ENCODE data around the gene TXNDC8. TPM values are rescaled to one million over a fixed set of nuclear protein-coding genes. Genes with fewer than 3 reads are reported as not detected.

Gene TXNDC8
- total RNA-seq, 1 experiment from 2014 or later, result not detected

- Histone ChIP-seq H4K20me1 (ENCODE audit: insufficient read depth, low read depth, low read length) (no peaks in the 10 kb centered on the region), H3K4me2 (ENCODE audit: low read depth, low read length, poor library complexity, severe bottlenecking) (no peak overlapping the region), H3K27ac (ENCODE audit: low read length) (no peak overlapping the region), H3K79me2 (ENCODE audit: low read length) (no peaks in the 10 kb centered on the region), H3K36me3 (ENCODE audit: insufficient read depth, low read length) (no peaks in the 10 kb centered on the region), H3K9ac (ENCODE audit: low read length) (no peak overlapping the region), H3K9me3 (ENCODE audit: low read length) (no peaks in the 10 kb centered on the region), H3K4me3 (ENCODE audit: low read length) (no peak overlapping the region), H3K4me1 (ENCODE audit: low read length) (peaks cover 11% of the 10 kb centered on the region), H3K27me3 (ENCODE audit: low read length) (no peaks in the 10 kb centered on the region), H3K9me2 (replicated peaks; ENCODE audit: insufficient read depth, low read length) (no peaks in the 10 kb centered on the region), H2AFZ (ENCODE audit: low read length) (no peak overlapping the region)
- no peak for DNase-seq
Observed at GRCh38 chr9:110261632-110262031, 76.0 kb downstream of the TXNDC8 start.

- Histone ChIP-seq H3K9me2 (replicated peaks; ENCODE audit: insufficient read depth, low read length) (no peaks in the 10 kb centered on the region), H3K36me3 (ENCODE audit: insufficient read depth, low read length) (no peaks in the 10 kb centered on the region), H4K20me1 (ENCODE audit: insufficient read depth, low read depth, low read length) (no peaks in the 10 kb centered on the region), H3K9ac (ENCODE audit: low read length) (no peak overlapping the region), H3K27me3 (ENCODE audit: low read length) (no peaks in the 10 kb centered on the region), H3K4me3 (ENCODE audit: low read length) (no peak overlapping the region), H3K27ac (ENCODE audit: low read length) (no peak overlapping the region), H3K4me1 (ENCODE audit: low read length) (peaks cover 11% of the 10 kb centered on the region), H3K9me3 (ENCODE audit: low read length) (no peaks in the 10 kb centered on the region), H3K4me2 (ENCODE audit: low read depth, low read length, poor library complexity, severe bottlenecking) (no peak overlapping the region), H2AFZ (ENCODE audit: low read length) (no peak overlapping the region), H3K79me2 (ENCODE audit: low read length) (peaks cover 4% of the 10 kb centered on the region)
- DNase-seq, result no peak
Observed at GRCh38 chr9:110260911-110261310, 76.8 kb downstream of the TXNDC8 start.

- Histone ChIP-seq H3K27me3 (ENCODE audit: low read length) (no peaks in the 10 kb centered on the region), H3K4me1 (ENCODE audit: low read length) (peaks cover 16% of the 10 kb centered on the region), H3K4me2 (ENCODE audit: low read depth, low read length, poor library complexity, severe bottlenecking) (no peak overlapping the region), H3K79me2 (ENCODE audit: low read length) (peaks cover 17% of the 10 kb centered on the region), H3K27ac (ENCODE audit: low read length) (no peak overlapping the region), H3K4me3 (ENCODE audit: low read length) (no peak overlapping the region), H3K36me3 (ENCODE audit: insufficient read depth, low read length) (no peaks in the 10 kb centered on the region), H4K20me1 (ENCODE audit: insufficient read depth, low read depth, low read length) (peaks cover 11% of the 10 kb centered on the region), H3K9ac (ENCODE audit: low read length) (no peak overlapping the region), H2AFZ (ENCODE audit: low read length) (no peak overlapping the region), H3K9me3 (ENCODE audit: low read length) (no peaks in the 10 kb centered on the region), H3K9me2 (replicated peaks; ENCODE audit: insufficient read depth, low read length) (no peaks in the 10 kb centered on the region)
- no peak for DNase-seq
Observed at GRCh38 chr9:110259566-110259965, 78.1 kb downstream of the TXNDC8 start.

GRCh38 chr9:110258690-110259091 is 79.0 kb downstream of the TXNDC8 start:
- no peak for DNase-seq
- peaks cover 2% of the 10 kb centered on the region; the same call in 1 of the 2 replicates for H3K36me3 ChIP-seq (ENCODE audit: insufficient read depth, low read length)
- no peaks in the 10 kb centered on the region for H3K27me3 ChIP-seq (ENCODE audit: low read length)
- no peaks in the 10 kb centered on the region for H3K9me2 ChIP-seq (replicated peaks; ENCODE audit: insufficient read depth, low read length)
- H3K79me2 ChIP-seq (ENCODE audit: low read length), result peaks cover 26% of the 10 kb centered on the region
- no peaks in the 10 kb centered on the region for H3K9me3 ChIP-seq (ENCODE audit: low read length)
- peaks cover 20% of the 10 kb centered on the region for H4K20me1 ChIP-seq (ENCODE audit: insufficient read depth, low read depth, low read length)
- H3K4me3 ChIP-seq (ENCODE audit: low read length), result no peak overlapping the region
- no peak overlapping the region for H3K4me2 ChIP-seq (ENCODE audit: low read depth, low read length, poor library complexity, severe bottlenecking)
- H3K27ac ChIP-seq (ENCODE audit: low read length), result no peak overlapping the region
- no peak overlapping the region for H2AFZ ChIP-seq (ENCODE audit: low read length)
- H3K4me1 ChIP-seq (ENCODE audit: low read length), result peaks cover 25% of the 10 kb centered on the region
- H3K9ac ChIP-seq (ENCODE audit: low read length), result no peak overlapping the region

- Histone ChIP-seq H3K9me3 (ENCODE audit: low read length) (no peaks in the 10 kb centered on the region), H3K4me2 (ENCODE audit: low read depth, low read length, poor library complexity, severe bottlenecking) (peak overlapping the region; percentile 74), H2AFZ (ENCODE audit: low read length) (peak overlapping the region; percentile 85; the same call in 1 of the 2 replicates), H3K9ac (ENCODE audit: low read length) (0 out of 2 replicates have a peak overlapping the region, but pooled peaks have one; percentile 68), H3K27me3 (ENCODE audit: low read length) (no peaks in the 10 kb centered on the region), H3K9me2 (replicated peaks; ENCODE audit: insufficient read depth, low read length) (no peaks in the 10 kb centered on the region), H3K27ac (ENCODE audit: low read length) (no peak overlapping the region), H4K20me1 (ENCODE audit: insufficient read depth, low read depth, low read length) (peaks cover 27% of the 10 kb centered on the region), H3K36me3 (ENCODE audit: insufficient read depth, low read length) (peaks cover 9% of the 10 kb centered on the region; the same call in 1 of the 2 replicates), H3K79me2 (ENCODE audit: low read length) (peaks cover 34% of the 10 kb centered on the region), H3K4me1 (ENCODE audit: low read length) (peaks cover 27% of the 10 kb centered on the region), H3K4me3 (ENCODE audit: low read length) (no peak overlapping the region)
- DNase-seq, result no peak
Observed at GRCh38 chr9:110257956-110258355, 79.7 kb downstream of the TXNDC8 start.

- peaks cover 40% of the 10 kb centered on the region for H3K79me2 ChIP-seq (ENCODE audit: low read length)
- H3K36me3 ChIP-seq (ENCODE audit: insufficient read depth, low read length), result peaks cover 10% of the 10 kb centered on the region; the same call in 1 of the 2 replicates
- H2AFZ ChIP-seq (ENCODE audit: low read length), result peak overlapping the region; percentile 85
- peak; percentile 45 for DNase-seq
- H3K4me1 ChIP-seq (ENCODE audit: low read length), result peaks cover 27% of the 10 kb centered on the region
- no peak overlapping the region for H3K27ac ChIP-seq (ENCODE audit: low read length)
- peak overlapping the region; percentile 74 for H3K4me2 ChIP-seq (ENCODE audit: low read depth, low read length, poor library complexity, severe bottlenecking)
- H3K9me3 ChIP-seq (ENCODE audit: low read length), result no peaks in the 10 kb centered on the region
- no peaks in the 10 kb centered on the region for H3K27me3 ChIP-seq (ENCODE audit: low read length)
- peak overlapping the region; percentile 68 for H3K9ac ChIP-seq (ENCODE audit: low read length)
- peak overlapping the region; percentile 97 for H3K4me3 ChIP-seq (ENCODE audit: low read length)
- peaks cover 34% of the 10 kb centered on the region for H4K20me1 ChIP-seq (ENCODE audit: insufficient read depth, low read depth, low read length)
- no peaks in the 10 kb centered on the region for H3K9me2 ChIP-seq (replicated peaks; ENCODE audit: insufficient read depth, low read length)
Observed at GRCh38 chr9:110257097-110257841, 80.4 kb downstream of the TXNDC8 start.

GRCh38 chr9:110256380-110257096 is 81.1 kb downstream of the TXNDC8 start, which contains the start of gene TXN:
TSS of gene TXN (minus strand) at chr9:110256507. CDS start at chr9:110256435, 72 bp downstream.
- H3K4me2 ChIP-seq (ENCODE audit: low read depth, low read length, poor library complexity, severe bottlenecking), result peak within 1 kb of the TSS; percentile 74
- peaks cover 27% of the 10 kb centered on the region for H3K4me1 ChIP-seq (ENCODE audit: low read length)
- peaks cover 37% of the 10 kb centered on the region for H4K20me1 ChIP-seq (ENCODE audit: insufficient read depth, low read depth, low read length)
- DNase-seq, result peak; percentile 96
- peaks cover 10% of the 10 kb centered on the region; the same call in 1 of the 2 replicates for H3K36me3 ChIP-seq (ENCODE audit: insufficient read depth, low read length)
- peak within 1 kb of the TSS; percentile 61 for H3K27ac ChIP-seq (ENCODE audit: low read length)
- peaks cover 48% of the 10 kb centered on the region for H3K79me2 ChIP-seq (ENCODE audit: low read length)
- H3K9ac ChIP-seq (ENCODE audit: low read length), result peak within 1 kb of the TSS; percentile 96
- peak within 1 kb of the TSS; percentile 85 for H2AFZ ChIP-seq (ENCODE audit: low read length)
- no peaks in the 10 kb centered on the region for H3K9me3 ChIP-seq (ENCODE audit: low read length)
- H3K27me3 ChIP-seq (ENCODE audit: low read length), result no peaks in the 10 kb centered on the region
- H3K9me2 ChIP-seq (replicated peaks; ENCODE audit: insufficient read depth, low read length), result no peaks in the 10 kb centered on the region
- H3K4me3 ChIP-seq (ENCODE audit: low read length), result peak within 1 kb of the TSS; percentile 97
